Activated CD4-positive, alpha-beta T cell treated with anti-CD3 and anti-CD28 coated beads, Interleukin-2, amount 10 ng/mL, durations not matched to agents 7 days and 5 days (primary cell): ENCODE data around the gene BCAS3. TPM values are rescaled to one million over a fixed set of nuclear protein-coding genes. Genes with fewer than 3 reads are reported as not detected.

Experiments
- CTCF ChIA-PET: fragments of 350-600 bp; sonication (Branson Sonifier 250); formaldehyde crosslinking; loops from one replicate; lab custom pipeline; 2021; ENCODE audit warnings: antibody characterized with exemption; lab: Charles Lee
- POLR2A ChIA-PET: fragments of 350-600 bp; sonication (Branson Sonifier 250); formaldehyde crosslinking; loops from one replicate; lab custom pipeline; 2021; ENCODE audit warnings: antibody characterized with exemption; lab: Charles Lee
- DNase-seq: peaks from one replicate; pipeline ENCODE4 v3.0.0-alpha.2; 2020
- H3K27ac Mint-ChIP-seq: one replicate; pipeline ENCODE4 v1.8.0; 2021; ENCODE audit warnings: mild to moderate bottlenecking, moderate library complexity, mixed read lengths
- H3K27me3 Mint-ChIP-seq: one replicate; pipeline ENCODE4 v1.8.0; 2021; ENCODE audit warnings: mixed read lengths
- H3K36me3 Mint-ChIP-seq: one replicate; pipeline ENCODE4 v1.8.0; 2021; ENCODE audit warnings: low read depth, mixed read lengths
- H3K4me1 Mint-ChIP-seq: one replicate; pipeline ENCODE4 v1.8.0; 2021; ENCODE audit warnings: mixed read lengths
- H3K4me3 Mint-ChIP-seq: one replicate; pipeline ENCODE4 v1.8.0; 2021; ENCODE audit warnings: mild to moderate bottlenecking, moderate library complexity, mixed read lengths
- H3K9me3 Mint-ChIP-seq: one replicate; pipeline ENCODE4 v1.8.0; 2021; ENCODE audit warnings: mixed read lengths
- total RNA-seq, 2 experiments: library from RNA; stranded (reverse); gene quantifications; one replicate each; pipeline ENCODE4 v1.2.3, GENCODE V29; 2021

The BCAS3 gene
- total RNA-seq, 2 experiments from 2014 or later: 15.5 to 16.4 TPM

DNA sequence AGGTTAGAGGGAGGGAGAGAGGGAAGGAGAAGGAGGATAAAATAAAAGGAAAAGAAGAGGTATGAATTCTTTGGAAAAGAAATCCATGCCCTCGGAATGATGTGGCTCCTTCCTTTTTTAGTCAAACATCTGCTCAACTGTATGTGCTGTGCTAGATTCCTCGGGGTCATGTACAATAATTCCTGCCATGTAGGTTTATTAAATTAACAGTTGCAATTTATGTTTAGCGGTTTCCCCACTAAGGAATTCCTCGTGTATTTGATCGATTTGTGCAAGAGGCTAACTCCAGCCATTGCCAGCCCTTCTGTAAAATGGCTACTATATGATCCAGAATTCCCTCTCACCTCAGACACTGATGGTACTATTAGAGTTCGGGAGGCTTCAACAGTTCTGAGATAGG is 639.0 kb downstream of the BCAS3 start:
- ChIA-PET CTCF (no interaction called here), POLR2A (no interaction called here)
- H3K4me1 Mint-ChIP-seq: no peaks in the 10 kb centered on the region
- no peaks in the 10 kb centered on the region for H3K27me3 Mint-ChIP-seq
- no peak overlapping the region for H3K27ac Mint-ChIP-seq
- no peaks in the 10 kb centered on the region for H3K9me3 Mint-ChIP-seq
- no peak for DNase-seq
- H3K36me3 Mint-ChIP-seq: no peaks in the 10 kb centered on the region
- no peak overlapping the region for H3K4me3 Mint-ChIP-seq

DNA sequence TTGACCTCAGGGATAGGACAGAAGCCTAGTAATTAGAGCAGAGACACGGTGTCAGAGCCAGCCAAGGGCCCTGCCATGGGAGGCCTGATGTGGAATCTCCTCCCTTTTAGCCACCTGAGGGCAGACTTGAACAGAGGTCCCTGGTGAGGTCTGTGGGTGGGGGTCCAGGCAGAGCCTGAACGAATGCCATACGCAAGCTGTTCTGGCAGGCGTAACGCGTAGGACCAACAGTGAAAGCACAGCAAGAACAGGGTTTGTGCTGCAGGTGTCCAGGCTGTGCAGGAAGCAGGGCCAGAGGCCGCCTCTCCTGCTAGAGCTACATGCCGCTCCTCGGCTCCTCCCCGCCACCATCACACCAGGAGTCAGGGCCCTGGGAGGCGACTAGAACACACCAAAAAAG is 640.1 kb downstream of the BCAS3 start:
- ChIA-PET CTCF (no interaction called here), POLR2A (no interaction called here)
- no peak for DNase-seq
- H3K9me3 Mint-ChIP-seq: no peaks in the 10 kb centered on the region
- no peak overlapping the region for H3K27ac Mint-ChIP-seq
- H3K4me3 Mint-ChIP-seq: no peak overlapping the region
- H3K27me3 Mint-ChIP-seq: peaks cover 3% of the 10 kb centered on the region
- H3K4me1 Mint-ChIP-seq: no peaks in the 10 kb centered on the region
- H3K36me3 Mint-ChIP-seq: no peaks in the 10 kb centered on the region

DNA sequence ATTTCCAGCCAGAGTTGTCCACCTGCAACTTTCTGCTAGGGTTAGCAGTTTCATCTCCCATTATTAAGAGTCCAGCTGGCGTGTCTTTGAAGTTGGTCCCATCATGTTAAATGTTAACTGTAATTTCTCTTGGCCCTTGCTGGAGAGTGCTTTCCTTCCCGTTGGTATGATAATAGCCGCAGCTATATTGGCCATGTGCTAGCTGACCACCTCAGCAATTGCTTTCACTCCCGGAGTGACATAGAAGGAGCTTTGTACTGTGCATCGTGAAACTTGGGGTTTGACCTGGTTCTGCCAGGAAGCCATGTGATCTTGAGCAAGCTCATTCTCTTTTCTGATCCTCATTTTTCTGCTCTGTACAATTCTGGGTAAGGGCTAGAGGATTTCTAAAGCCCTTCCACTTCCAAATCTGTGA is 641.0 kb downstream of the BCAS3 start:
- DNase-seq: no peak
- ChIA-PET CTCF (interaction anchor here (1.0 kb wide), 1 partner anchor 11 kb away, joined by 3 read pairs; no protein-coding TSS in a partner anchor), POLR2A (no interaction called here)
- H3K9me3 Mint-ChIP-seq: no peaks in the 10 kb centered on the region
- H3K27ac Mint-ChIP-seq: no peak overlapping the region
- H3K4me3 Mint-ChIP-seq: no peak overlapping the region
- H3K27me3 Mint-ChIP-seq: peaks cover 3% of the 10 kb centered on the region
- H3K4me1 Mint-ChIP-seq: no peaks in the 10 kb centered on the region
- H3K36me3 Mint-ChIP-seq: no peaks in the 10 kb centered on the region

DNA sequence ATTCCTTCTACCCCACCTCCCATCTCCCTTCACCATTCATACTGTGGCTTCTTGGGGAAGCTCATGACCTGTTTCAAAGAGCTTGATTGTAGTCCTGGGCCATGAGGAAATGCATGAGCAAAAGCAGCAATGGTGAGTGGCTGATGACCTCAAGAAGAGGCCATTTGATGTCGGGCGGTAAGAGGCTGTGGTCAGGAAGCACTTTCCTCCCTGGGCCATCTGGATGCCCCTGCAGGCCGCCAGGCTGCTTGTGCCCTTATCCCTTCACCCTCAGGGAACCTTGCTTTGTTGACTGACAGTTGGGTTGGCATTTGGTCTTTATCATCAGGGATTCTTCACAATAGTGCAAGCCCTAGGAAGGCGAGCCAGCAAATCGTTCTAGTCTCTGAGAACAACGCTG is 643.7 kb downstream of the BCAS3 start:
- H3K27ac Mint-ChIP-seq: no peak overlapping the region
- no peaks in the 10 kb centered on the region for H3K36me3 Mint-ChIP-seq
- H3K4me1 Mint-ChIP-seq: no peaks in the 10 kb centered on the region
- H3K9me3 Mint-ChIP-seq: no peaks in the 10 kb centered on the region
- CTCF ChIA-PET: interaction anchor here (0.7 to 1.1 kb wide), 3 partner anchors 12 to 91 kb away, joined by 3 read pairs; no protein-coding TSS in a partner anchor
- H3K27me3 Mint-ChIP-seq: peaks cover 3% of the 10 kb centered on the region
- POLR2A ChIA-PET: no interaction called here
- DNase-seq: no peak
- no peak overlapping the region for H3K4me3 Mint-ChIP-seq

DNA sequence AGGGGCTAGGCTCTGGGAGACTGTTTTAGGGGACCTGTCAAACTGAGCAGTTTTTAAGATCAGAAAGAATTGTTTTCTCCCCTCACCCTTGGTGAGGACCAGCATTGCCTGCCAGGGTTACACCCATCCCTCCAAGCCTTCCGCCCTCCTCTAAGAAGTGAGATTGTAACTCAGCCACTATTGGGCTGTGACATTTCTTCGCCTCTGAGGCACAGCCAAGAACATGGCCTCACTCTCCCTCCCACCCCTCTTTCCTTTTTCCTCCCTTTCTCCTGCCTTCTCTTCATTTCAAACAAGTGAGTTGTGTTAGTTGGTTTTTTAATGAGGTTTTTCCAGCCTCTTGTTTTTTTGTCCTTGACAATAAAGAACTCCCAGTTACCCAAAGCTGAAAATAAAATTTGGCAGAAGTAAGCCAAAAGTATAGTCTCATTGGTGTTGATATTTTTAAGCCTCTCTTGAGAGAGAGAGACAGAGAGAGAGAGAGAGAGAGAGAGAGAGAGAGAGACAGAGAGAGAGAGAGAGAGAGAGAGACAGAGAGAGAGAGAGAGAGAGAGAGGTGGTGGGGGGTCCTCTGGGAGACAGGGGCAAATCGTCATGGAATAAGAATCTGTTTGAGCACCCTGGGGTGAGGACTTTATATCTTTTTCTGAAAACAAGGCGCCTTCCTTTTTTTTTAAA is 644.8 kb downstream of the BCAS3 start:
- CTCF ChIA-PET: interaction anchor here (1.4 kb wide), 1 partner anchor 8 kb away, joined by 5 read pairs; no protein-coding TSS in a partner anchor

DNA sequence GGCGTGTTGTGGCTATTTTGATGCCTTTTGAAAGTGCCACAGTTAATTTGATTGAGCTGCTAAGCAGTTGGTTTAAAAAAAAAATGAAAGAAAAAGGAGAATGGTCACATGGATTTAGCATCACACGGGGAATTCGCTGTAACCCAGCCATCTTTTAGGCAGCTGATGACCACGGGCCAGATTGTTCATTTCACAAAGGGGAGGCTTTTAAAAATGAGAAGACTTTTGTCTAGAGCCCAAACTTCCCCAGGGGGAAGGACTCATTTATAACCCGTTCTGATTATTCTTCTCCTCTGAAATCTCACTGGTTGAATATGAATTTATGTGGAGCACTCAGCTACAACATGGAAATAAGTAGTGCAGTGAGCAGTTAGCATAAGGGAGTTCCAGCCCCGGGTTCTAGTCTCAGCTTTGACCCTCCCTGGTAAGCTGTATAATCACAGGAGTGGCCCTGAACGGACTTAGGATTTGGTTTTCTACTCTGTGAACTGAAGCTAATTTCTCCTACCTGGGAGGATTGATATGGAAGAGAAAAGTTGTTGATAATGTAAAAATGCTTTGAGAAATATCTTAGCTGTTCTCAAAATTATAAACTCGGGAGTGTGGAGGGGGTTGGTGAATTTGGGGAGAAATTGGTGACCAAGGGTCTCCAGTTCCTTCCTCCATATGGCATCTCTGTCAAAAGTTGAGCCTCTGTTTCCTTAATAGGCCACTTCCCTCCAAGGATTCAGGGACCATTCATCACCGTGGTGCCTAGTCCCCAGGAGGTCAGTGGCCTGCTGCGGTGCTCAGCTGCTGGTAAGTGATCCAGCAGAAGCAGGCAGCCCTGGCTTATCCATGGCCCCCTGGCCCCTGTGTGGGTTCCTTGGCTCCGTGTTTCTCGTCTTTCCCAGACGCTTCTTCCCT is 645.6 kb downstream of the BCAS3 start:
- Mint-ChIP-seq H3K9me3 (no peaks in the 10 kb centered on the region), H3K27ac (no peak overlapping the region), H3K4me3 (no peak overlapping the region), H3K4me1 (no peaks in the 10 kb centered on the region), H3K27me3 (peaks cover 3% of the 10 kb centered on the region), H3K36me3 (no peaks in the 10 kb centered on the region)
- ChIA-PET POLR2A (no interaction called here), CTCF (interaction anchor here (1.4 kb wide), 1 partner anchor 9 kb away, joined by 5 read pairs; no protein-coding TSS in a partner anchor)
- DNase-seq: no peak

More for the DNA sequence above, 644.8 kb downstream of the BCAS3 start:
- no peak overlapping the region for H3K27ac Mint-ChIP-seq
- no peak for DNase-seq
- H3K4me1 Mint-ChIP-seq: no peaks in the 10 kb centered on the region
- POLR2A ChIA-PET: no interaction called here
- no peaks in the 10 kb centered on the region for H3K9me3 Mint-ChIP-seq
- H3K36me3 Mint-ChIP-seq: no peaks in the 10 kb centered on the region
- H3K27me3 Mint-ChIP-seq: peaks cover 3% of the 10 kb centered on the region
- H3K4me3 Mint-ChIP-seq: no peak overlapping the region

DNA sequence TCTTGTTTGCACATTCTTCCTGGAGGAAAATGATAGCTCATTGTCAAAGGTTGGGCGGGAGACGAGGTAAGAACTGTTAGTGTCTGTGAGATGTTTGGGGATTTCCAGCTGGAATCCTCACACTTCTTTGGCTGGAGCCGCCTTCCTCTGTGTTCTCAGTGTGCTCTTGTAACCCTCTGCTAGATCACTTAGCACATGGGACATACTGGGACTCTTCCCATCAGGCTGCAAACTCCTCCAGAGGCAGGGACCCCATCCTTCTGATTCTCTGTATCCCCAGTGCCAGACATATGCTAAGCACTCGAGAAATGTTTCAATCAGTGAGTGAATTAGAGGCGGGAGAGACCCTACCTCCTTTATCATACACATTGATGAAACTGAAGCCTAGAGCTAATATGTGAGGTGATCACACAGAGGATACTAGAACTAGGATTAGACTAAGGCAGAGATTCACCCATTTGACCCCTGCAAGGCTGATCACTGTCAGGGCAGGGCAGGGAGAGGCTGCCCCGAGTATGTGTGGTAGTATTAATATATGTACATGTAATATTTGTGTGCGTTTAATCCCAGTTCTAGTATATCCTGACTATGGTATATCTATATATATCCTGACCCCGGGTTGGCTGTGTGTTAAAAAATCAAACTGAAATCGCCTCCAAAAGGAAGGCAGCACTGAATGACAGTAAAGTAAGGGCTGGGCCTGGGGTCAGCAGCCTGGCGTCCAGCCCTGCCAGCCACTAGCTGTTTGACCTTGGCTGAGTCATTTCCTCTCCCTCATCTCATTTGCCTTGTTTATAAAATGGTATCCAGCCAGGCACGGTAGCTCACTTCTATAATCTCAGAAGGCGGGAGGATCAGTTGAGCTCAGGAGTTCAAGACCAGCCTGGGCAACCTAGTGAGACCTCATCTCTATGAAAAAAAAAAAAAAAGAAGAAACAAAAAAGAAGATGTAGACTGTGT is 646.5 kb downstream of the BCAS3 start:
- Mint-ChIP-seq H3K9me3 (no peaks in the 10 kb centered on the region), H3K36me3 (no peaks in the 10 kb centered on the region), H3K27ac (no peak overlapping the region), H3K4me3 (no peak overlapping the region), H3K4me1 (no peaks in the 10 kb centered on the region), H3K27me3 (peaks cover 3% of the 10 kb centered on the region)
- no peak for DNase-seq
- POLR2A ChIA-PET: no interaction called here
- CTCF ChIA-PET: interaction anchor here (1.2 kb wide), 1 partner anchor 14 kb away, joined by 5 read pairs; no protein-coding TSS in a partner anchor

DNA sequence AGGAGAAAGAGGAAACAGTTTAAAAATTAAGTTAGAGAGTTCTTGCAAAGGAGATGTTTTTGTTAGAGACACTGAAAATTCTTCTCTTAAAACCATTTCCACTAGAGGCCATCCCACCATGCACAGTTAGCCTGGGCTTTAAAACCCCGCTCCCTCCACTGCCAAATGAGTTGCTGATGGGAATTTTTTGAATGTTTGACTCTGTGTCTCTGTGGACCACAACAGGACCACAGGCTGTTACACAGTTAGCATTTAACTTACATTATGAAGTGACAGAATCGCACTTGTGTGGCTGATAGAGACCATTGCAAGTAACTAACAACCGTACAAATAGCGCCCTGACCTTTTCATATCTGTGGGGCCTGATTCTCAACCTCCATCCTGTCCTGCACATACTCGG is 647.3 kb downstream of the BCAS3 start:
- no peak for DNase-seq
- ChIA-PET CTCF (interaction anchor here (1.2 kb wide), 1 partner anchor 14 kb away, joined by 5 read pairs; no protein-coding TSS in a partner anchor), POLR2A (no interaction called here)
- Mint-ChIP-seq H3K27ac (no peak overlapping the region), H3K36me3 (no peaks in the 10 kb centered on the region), H3K27me3 (peaks cover 3% of the 10 kb centered on the region), H3K4me1 (no peaks in the 10 kb centered on the region), H3K9me3 (no peaks in the 10 kb centered on the region), H3K4me3 (no peak overlapping the region)

DNA sequence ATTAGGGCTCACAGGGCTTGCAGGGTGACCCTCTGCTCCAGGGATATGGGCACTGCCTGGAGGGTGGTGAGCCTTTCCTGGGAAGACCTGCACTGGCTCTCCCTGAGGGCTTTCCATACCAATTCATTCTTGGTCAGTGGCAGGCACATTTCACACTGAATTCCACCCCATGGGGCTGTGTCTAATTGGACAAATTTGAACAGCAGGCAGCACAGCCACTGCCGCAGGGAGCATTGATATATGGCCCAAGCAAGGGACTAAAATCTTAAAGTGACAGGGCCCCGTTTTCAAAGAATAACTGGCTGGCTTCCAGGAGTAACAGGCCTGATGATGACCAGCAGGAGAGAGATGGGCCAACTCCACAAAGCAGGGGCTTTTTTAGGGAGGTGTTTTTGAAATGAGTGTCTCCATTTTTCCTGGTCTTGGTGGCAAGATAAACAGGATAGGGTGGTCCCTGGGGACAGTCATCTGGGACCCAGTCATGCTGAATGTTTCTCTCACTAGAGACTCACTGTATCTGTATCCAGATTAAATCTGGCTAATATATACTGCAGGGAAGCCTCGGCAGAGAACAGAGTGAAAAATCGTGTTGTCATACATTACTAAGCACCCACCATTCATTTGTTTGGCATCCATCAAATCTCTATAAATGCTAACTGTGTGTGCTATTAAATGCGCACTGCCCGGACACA is 647.9 kb downstream of the BCAS3 start:
- H3K27ac Mint-ChIP-seq: no peak overlapping the region
- no peaks in the 10 kb centered on the region for H3K9me3 Mint-ChIP-seq
- H3K27me3 Mint-ChIP-seq: peaks cover 3% of the 10 kb centered on the region
- ChIA-PET POLR2A (no interaction called here), CTCF (no interaction called here)
- H3K4me1 Mint-ChIP-seq: no peaks in the 10 kb centered on the region
- no peak for DNase-seq
- no peak overlapping the region for H3K4me3 Mint-ChIP-seq
- no peaks in the 10 kb centered on the region for H3K36me3 Mint-ChIP-seq

DNA sequence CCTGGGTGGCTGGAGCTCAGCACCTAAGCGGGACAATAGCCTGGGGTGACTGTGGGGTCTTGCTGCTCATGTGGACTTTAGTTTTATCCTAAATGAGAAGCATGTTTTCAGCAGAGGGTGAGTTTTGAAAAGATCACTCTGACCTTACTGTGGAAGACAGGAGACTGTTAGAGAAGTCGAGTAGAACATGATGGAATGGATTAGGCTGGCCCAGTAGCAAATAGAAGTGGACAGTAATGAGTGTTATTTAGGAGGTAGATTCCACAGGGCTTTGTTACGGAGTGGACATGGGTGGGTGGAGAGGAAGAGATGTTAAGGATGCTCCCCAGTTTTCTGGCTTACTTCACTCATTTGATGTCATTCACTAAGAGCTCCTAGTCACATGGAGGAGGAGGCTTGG is 648.7 kb downstream of the BCAS3 start:
- no peaks in the 10 kb centered on the region for H3K36me3 Mint-ChIP-seq
- CTCF ChIA-PET: no interaction called here
- no peak overlapping the region for H3K4me3 Mint-ChIP-seq
- no peak for DNase-seq
- H3K27me3 Mint-ChIP-seq: peaks cover 3% of the 10 kb centered on the region
- H3K27ac Mint-ChIP-seq: no peak overlapping the region
- H3K9me3 Mint-ChIP-seq: no peaks in the 10 kb centered on the region
- no peaks in the 10 kb centered on the region for H3K4me1 Mint-ChIP-seq
- POLR2A ChIA-PET: no interaction called here

DNA sequence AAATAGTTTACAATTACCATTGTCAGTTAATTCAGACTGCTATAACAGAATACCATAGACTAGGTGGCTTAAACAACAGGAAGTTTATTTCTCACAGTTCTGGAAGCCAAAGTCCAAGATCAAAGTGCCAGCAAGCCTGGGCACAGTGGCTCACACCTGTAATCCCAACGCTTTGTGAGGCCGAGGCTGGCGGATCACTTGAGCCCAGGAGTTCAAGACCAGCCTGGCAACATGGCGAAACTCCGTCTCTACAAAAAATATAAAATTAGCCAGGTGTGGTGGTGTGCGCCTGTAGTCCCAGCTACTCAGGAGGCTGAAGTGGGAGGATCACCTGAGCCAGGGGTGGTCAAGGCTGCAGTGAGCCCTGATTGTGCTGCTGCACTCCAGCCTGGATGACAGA is 650.7 kb downstream of the BCAS3 start:
- Mint-ChIP-seq H3K9me3 (no peaks in the 10 kb centered on the region), H3K36me3 (no peaks in the 10 kb centered on the region), H3K27me3 (no peaks in the 10 kb centered on the region), H3K4me1 (no peaks in the 10 kb centered on the region), H3K4me3 (no peak overlapping the region), H3K27ac (no peak overlapping the region)
- DNase-seq: no peak
- ChIA-PET POLR2A (no interaction called here), CTCF (no interaction called here)
